Measurements from ENCODE around the gene ANKRD29.

Gene ANKRD29

GRCh38 chr18:23684515-23685197 lies 21.9 kb upstream of the ANKRD29 start:
- DNase-seq (ENCODE audit: low read depth in 2 of 2): no peak

GRCh38 chr18:23683671-23684070 lies 21.0 kb upstream of the ANKRD29 start:
- no peak for DNase-seq (ENCODE audit: low read depth in 2 of 2)

- no peak for DNase-seq (ENCODE audit: low read depth in 2 of 2)
Measured at GRCh38 chr18:23683155-23683554, 20.4 kb upstream of the ANKRD29 start.

- no peak for DNase-seq (ENCODE audit: low read depth in 2 of 2)
Measured at GRCh38 chr18:23682472-23682871, 19.8 kb upstream of the ANKRD29 start.

- no peak for DNase-seq (ENCODE audit: low read depth in 2 of 2)
Measured at GRCh38 chr18:23682045-23682444, 19.3 kb upstream of the ANKRD29 start.

- no peak for DNase-seq (ENCODE audit: low read depth in 2 of 2)
Measured at GRCh38 chr18:23675896-23676295, 13.2 kb upstream of the ANKRD29 start.

- no peak for DNase-seq (ENCODE audit: low read depth in 2 of 2)
Measured at GRCh38 chr18:23675236-23675635, 12.5 kb upstream of the ANKRD29 start.

GRCh38 chr18:23673725-23674124 lies 11.0 kb upstream of the ANKRD29 start:
- DNase-seq (ENCODE audit: low read depth in 2 of 2): no peak

- no peak for DNase-seq (ENCODE audit: low read depth in 2 of 2)
Measured at GRCh38 chr18:23671564-23671963, 8.9 kb upstream of the ANKRD29 start.

- no peak for DNase-seq (ENCODE audit: low read depth in 2 of 2)
Measured at GRCh38 chr18:23669804-23670405, 7.2 kb upstream of the ANKRD29 start.

- DNase-seq (ENCODE audit: low read depth in 2 of 2): no peak
Measured at GRCh38 chr18:23669202-23669766, 6.6 kb upstream of the ANKRD29 start.

GRCh38 chr18:23668731-23669130 lies 6.0 kb upstream of the ANKRD29 start:
- DNase-seq (ENCODE audit: low read depth in 2 of 2): no peak

- no peak for DNase-seq (ENCODE audit: low read depth in 2 of 2)
Measured at GRCh38 chr18:23667114-23667513, 4.4 kb upstream of the ANKRD29 start.

GRCh38 chr18:23664674-23665073 lies 2.0 kb upstream of the ANKRD29 start:
- no peak for DNase-seq (ENCODE audit: low read depth in 2 of 2)

- no peak for DNase-seq (ENCODE audit: low read depth in 2 of 2)
Measured at GRCh38 chr18:23661735-23662308, 889 bp downstream of the ANKRD29 start.

- DNase-seq (ENCODE audit: low read depth in 2 of 2): no peak
Measured at GRCh38 chr18:23658285-23658684, 4.4 kb downstream of the ANKRD29 start.

GRCh38 chr18:23652232-23652631 lies 10.5 kb downstream of the ANKRD29 start:
- DNase-seq (ENCODE audit: low read depth in 2 of 2): no peak

GRCh38 chr18:23650968-23651927 lies 11.5 kb downstream of the ANKRD29 start:
- DNase-seq (ENCODE audit: low read depth in 2 of 2): no peak

GRCh38 chr18:23648940-23649607 lies 13.6 kb downstream of the ANKRD29 start:
- no peak for DNase-seq (ENCODE audit: low read depth in 2 of 2)

GRCh38 chr18:23648456-23648855 lies 14.3 kb downstream of the ANKRD29 start:
- no peak for DNase-seq (ENCODE audit: low read depth in 2 of 2)

- no peak for DNase-seq (ENCODE audit: low read depth in 2 of 2)
Measured at GRCh38 chr18:23646282-23646681, 16.4 kb downstream of the ANKRD29 start.
